Measurements from ENCODE around the gene KIAA0513.

The KIAA0513 gene

DNA sequence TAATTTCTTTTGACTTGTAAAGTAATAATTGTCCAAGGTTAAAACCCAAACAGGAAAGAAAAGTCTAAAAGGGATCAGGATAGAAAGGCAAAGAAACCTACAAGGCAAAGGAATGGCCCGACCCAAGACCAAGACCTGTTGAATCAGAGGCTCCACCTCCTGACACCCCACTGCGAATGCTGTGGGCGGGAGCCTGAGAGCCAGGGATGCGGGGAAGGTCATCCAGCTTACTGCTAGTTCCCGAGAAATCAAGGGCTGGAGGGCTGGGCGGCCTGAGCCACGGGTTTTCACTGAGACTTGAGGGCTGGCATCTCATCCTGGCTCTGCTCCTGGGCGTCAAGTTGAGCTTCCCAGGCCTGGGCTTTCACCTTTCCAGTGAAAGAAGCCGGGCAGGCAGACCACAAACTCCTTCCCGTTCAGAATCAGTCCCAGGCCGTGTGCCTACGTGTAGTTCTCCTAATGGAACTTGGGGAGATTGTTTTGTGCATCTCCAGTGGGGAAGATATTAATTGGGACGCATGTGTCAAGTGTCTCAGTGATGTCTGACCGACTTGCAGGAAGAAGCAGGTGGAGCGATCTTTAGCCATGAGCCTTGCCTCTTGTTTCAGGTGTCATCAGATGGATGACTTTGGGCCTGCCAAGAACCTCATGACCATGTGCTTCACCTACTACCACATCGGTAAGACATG is 47.8 kb downstream of the KIAA0513 start:
- no peak for DNase-seq (ENCODE audit: extremely low read depth, low read depth)
- TF ChIP-seq, protein P1, sequence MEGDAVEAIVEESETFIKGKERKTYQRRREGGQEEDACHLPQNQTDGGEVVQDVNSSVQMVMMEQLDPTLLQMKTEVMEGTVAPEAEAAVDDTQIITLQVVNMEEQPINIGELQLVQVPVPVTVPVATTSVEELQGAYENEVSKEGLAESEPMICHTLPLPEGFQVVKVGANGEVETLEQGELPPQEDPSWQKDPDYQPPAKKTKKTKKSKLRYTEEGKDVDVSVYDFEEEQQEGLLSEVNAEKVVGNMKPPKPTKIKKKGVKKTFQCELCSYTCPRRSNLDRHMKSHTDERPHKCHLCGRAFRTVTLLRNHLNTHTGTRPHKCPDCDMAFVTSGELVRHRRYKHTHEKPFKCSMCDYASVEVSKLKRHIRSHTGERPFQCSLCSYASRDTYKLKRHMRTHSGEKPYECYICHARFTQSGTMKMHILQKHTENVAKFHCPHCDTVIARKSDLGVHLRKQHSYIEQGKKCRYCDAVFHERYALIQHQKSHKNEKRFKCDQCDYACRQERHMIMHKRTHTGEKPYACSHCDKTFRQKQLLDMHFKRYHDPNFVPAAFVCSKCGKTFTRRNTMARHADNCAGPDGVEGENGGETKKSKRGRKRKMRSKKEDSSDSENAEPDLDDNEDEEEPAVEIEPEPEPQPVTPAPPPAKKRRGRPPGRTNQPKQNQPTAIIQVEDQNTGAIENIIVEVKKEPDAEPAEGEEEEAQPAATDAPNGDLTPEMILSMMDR (IDR thresholded peaks at IDR 0.05; ENCODE audit: low read depth, low read length) = no peak

DNA sequence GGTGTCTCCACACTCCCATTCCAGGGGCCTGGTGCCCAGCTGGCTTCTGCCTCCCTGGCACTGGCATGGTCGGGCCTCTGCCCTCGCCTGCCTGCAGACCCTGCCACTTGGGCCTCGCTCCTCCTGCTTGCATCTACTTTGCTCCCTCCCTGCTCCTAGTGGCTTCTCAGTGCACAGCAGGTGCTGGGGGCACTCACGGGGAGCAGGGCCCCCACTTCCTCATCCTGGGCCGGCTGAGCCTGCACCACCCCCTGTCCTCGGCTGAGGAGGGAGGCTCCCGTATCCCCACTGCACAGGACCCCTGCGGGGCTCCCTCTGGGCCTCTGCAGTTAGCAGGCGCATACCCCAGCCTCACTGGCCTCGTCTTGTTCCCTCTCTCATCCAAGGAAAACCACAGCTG is 49.4 kb downstream of the KIAA0513 start:
- DNase-seq (ENCODE audit: extremely low read depth, low read depth) = no peak
- TF ChIP-seq, protein P1 (IDR thresholded peaks at IDR 0.05; ENCODE audit: low read depth, low read length) = no peak

DNA sequence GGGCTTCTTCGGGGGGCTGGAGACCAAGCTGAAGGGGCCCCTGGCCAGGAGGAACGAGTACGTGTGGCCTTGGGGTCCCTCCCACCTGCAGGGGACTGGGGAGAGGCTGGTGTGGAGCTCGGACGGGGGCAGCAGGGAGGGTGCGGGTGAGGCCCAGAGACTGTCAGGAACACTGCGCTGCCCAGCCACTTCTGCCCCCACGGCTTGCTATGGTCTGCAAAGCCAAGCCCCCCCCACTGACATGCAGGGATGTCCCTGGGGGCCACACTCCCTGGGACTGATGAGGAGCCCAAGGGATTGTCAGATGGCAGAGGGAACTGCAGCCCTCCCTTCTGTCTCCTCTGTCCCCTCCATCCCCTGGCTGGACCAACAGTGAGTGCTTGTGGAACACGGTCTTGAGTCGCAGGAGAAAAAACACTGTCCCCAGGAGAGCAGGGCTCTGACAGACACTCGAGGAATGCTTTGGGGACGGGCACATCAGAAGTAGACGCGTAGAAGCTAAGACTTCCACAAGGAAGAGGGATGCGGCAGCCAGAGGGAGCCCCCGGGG is 50.1 kb downstream of the KIAA0513 start:
- TF ChIP-seq, protein P1 (IDR thresholded peaks at IDR 0.05; ENCODE audit: low read depth, low read length) = no peak
- no peak for DNase-seq (ENCODE audit: extremely low read depth, low read depth)

DNA sequence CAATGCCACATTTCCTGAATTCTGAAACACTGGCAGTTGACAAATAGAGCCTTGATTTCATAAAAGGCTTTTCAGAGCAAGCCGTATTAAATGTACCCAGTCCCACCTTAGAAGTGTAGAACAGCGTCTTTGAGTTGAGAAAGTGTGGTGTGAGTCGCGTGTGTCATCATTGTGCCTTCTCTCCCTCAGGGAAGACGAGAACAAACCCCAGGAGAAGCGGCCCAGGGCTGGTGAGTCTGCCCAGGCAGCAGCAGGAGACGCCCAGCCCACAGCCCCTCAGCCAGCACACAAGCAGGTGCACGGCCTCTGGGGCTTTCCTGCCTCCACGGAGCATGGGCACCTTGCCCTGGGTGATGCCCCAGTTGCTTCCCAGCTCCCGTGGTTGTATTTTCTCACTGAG is 50.6 kb downstream of the KIAA0513 start:
- TF ChIP-seq, protein P1 (IDR thresholded peaks at IDR 0.05; ENCODE audit: low read depth, low read length) = no peak
- DNase-seq (ENCODE audit: extremely low read depth, low read depth) = no peak

DNA sequence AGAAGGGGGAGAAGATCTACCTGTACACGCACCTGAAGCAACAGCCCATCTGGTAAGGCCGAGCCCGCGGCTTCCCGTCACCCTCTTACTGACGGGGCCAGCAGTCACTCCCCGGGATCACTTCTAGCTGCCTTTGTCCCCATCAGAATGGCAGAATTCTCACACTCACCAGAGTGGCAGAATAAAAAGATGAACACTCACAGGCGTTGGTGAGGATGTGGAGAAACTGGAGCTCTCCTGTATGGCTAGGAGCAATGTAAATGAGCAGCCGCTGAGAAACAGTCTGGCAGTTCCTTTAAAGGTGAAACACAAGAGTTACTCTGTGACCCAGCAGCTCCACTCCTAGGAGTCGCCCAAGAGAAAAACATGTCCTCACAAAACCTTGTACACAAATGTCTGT is 51.4 kb downstream of the KIAA0513 start:
- no peak for DNase-seq (ENCODE audit: extremely low read depth, low read depth)
- TF ChIP-seq, protein P1 (IDR thresholded peaks at IDR 0.05; ENCODE audit: low read depth, low read length) = no peak

DNA sequence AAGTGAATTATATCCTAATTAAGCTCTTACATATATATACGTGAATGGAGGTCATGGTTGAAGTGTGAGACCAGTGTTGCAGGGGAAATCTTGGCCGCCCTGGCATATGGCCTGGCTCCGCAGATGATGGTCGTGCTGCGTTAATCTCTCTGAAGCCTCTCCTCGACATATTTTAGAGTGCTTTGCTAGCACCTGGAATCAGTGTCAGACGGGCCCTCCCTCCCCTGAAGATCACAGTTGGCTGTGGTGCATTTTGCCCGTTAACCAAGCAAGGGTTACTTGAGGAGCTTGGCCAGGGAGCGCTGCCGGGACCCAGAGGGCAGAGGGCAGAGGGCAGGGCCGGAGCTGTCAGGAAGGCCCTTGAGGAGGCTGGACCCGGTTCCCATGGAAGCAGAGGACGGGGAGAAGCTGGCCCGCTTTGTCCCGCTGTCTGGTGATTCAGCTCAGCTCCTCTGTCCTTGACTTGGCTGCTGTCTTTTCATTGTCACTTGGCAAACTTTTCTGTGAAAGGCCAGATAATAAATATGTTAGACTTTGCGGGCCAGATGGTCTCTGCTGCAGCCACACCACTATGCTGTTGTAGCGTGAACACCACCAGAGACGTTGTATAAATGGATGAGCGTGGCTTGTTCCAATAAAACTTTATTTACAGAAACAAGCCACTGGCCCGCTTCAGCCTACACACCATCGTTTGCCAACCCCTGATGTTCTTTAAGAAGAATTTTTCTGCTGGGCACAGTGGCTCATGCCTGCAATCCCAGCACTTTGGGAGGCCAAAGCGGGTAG is 52.4 kb downstream of the KIAA0513 start:
- DNase-seq (ENCODE audit: extremely low read depth, low read depth) = no peak
- TF ChIP-seq, protein P1 (IDR thresholded peaks at IDR 0.05; ENCODE audit: low read depth, low read length) = no peak

DNA sequence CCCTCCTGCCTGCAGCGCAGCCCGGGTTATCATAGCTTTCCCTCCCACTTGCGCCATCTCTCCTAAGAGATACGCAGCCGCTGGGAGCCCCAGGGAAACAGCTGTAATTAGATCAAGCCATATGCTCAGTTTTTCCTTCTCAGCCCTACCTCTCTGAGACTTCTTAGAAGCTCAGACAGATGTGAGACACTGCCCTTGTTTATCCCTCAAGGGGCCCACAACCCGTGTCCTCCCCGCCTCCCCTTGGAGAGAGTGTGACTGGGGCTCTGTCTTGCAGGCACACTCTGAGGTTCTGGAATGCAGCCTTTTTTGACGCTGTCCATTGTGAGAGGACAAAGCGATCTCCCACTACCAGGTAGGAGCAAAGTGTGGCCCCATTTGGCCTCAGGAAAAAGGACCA is 53.4 kb downstream of the KIAA0513 start:
- no peak for DNase-seq (ENCODE audit: extremely low read depth, low read depth)
- TF ChIP-seq, protein P1 (IDR thresholded peaks at IDR 0.05; ENCODE audit: low read depth, low read length) = no peak

Data from AG09319 (cell line).